RWPE2 (cell line): ENCODE measurements around the gene CNGA3.

ENCODE experiments used
- ATAC-seq: fragments of 200-7000 bp; cut with Tn5 transposase; 3 replicates; pipeline ENCODE4 v1.9.1; 2021; ENCODE audit warnings: low read depth
- DNase-seq: peaks from one replicate; pipeline ENCODE4 v3.0.0-alpha.2; 2020; ENCODE audit warnings: low spot score
- H3K27ac ChIP-seq: fragments of 450-650 bp; 2 replicates; pipeline ENCODE4 v1.5.1; 2017; ENCODE audit warnings: mild to moderate bottlenecking; ENCODE audit not compliant: poor library complexity, severe bottlenecking
- H3K27me3 ChIP-seq: fragments of 250-450 bp; sonication (Bioruptor Pico); 2 replicates; pipeline ENCODE4 v1.5.1; 2021; ENCODE audit warnings: mild to moderate bottlenecking, moderate library complexity; ENCODE audit not compliant: insufficient read depth, poor library complexity, severe bottlenecking
- H3K36me3 ChIP-seq: fragments of 250-450 bp; sonication (Bioruptor Pico); 2 replicates; pipeline ENCODE4 v1.5.1; 2020; ENCODE audit warnings: low read depth, mild to moderate bottlenecking, moderate library complexity
- H3K4me1 ChIP-seq: fragments of 250-450 bp; sonication (Bioruptor Pico); 2 replicates; pipeline ENCODE4 v1.5.1; 2021; ENCODE audit warnings: mild to moderate bottlenecking, moderate library complexity; ENCODE audit not compliant: insufficient read depth, poor library complexity, severe bottlenecking
- H3K4me3 ChIP-seq: fragments of 250-450 bp; sonication (Bioruptor Pico); 2 replicates; pipeline ENCODE4 v1.5.1; 2021; ENCODE audit warnings: mild to moderate bottlenecking, moderate library complexity; ENCODE audit not compliant: severe bottlenecking
- H3K9me3 ChIP-seq: fragments of 250-450 bp; sonication (Bioruptor Pico); 2 replicates; pipeline ENCODE4 v1.5.1; 2021; ENCODE audit warnings: mild to moderate bottlenecking, moderate library complexity; ENCODE audit not compliant: severe bottlenecking
- TF ChIP-seq, protein P1 (sequence below): fragments of 450-650 bp; IDR thresholded peaks from one replicate; pipeline ENCODE4 v1.5.1; 2017; ENCODE audit warnings: mild to moderate bottlenecking, moderate library complexity; ENCODE audit not compliant: poor library complexity, severe bottlenecking

Gene CNGA3

GRCh38 chr2:98446850-98447249, 100.6 kb downstream of the CNGA3 start:
- Histone ChIP-seq H3K4me3 (no peak overlapping the region), H3K27me3 (no peaks in the 10 kb centered on the region), H3K9me3 (no peaks in the 10 kb centered on the region), H3K27ac (no peak overlapping the region), H3K4me1 (peaks cover 20% of the 10 kb centered on the region), H3K36me3 (no peaks in the 10 kb centered on the region)
- TF ChIP-seq, protein P1, sequence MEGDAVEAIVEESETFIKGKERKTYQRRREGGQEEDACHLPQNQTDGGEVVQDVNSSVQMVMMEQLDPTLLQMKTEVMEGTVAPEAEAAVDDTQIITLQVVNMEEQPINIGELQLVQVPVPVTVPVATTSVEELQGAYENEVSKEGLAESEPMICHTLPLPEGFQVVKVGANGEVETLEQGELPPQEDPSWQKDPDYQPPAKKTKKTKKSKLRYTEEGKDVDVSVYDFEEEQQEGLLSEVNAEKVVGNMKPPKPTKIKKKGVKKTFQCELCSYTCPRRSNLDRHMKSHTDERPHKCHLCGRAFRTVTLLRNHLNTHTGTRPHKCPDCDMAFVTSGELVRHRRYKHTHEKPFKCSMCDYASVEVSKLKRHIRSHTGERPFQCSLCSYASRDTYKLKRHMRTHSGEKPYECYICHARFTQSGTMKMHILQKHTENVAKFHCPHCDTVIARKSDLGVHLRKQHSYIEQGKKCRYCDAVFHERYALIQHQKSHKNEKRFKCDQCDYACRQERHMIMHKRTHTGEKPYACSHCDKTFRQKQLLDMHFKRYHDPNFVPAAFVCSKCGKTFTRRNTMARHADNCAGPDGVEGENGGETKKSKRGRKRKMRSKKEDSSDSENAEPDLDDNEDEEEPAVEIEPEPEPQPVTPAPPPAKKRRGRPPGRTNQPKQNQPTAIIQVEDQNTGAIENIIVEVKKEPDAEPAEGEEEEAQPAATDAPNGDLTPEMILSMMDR, result no peak
- ATAC-seq, result no peak
- no peak for DNase-seq
